Calu3 (cell line): Measurements from ENCODE around the gene RCCD1. TPM values are rescaled to one million over a fixed set of nuclear protein-coding genes. Genes with fewer than 3 reads are reported as not detected.

ENCODE experiments used
- BruUV-seq: library from RNA; stranded (reverse); fragments of 400-500 nt; replicated peaks from 2 replicates; lab custom pipeline; 2021; lab: Mats Ljungman, UMichigan
- CTCF ChIA-PET: fragments of 300-600 bp; sonication (Branson Sonifier 250); formaldehyde crosslinking; loops from one replicate; lab custom pipeline; 2022; ENCODE audit warnings: antibody characterized with exemption; lab: Charles Lee
- DNase-seq: peaks from one replicate; pipeline ENCODE4 v3.0.0; 2022
- H3K27ac Mint-ChIP-seq: one replicate; pipeline ENCODE4 v1.8.0; 2022; ENCODE audit warnings: mixed read lengths; ENCODE audit not compliant: unreplicated experiment
- H3K27me3 Mint-ChIP-seq: one replicate; pipeline ENCODE4 v1.8.0; 2022; ENCODE audit warnings: mixed read lengths; ENCODE audit not compliant: unreplicated experiment
- H3K36me3 Mint-ChIP-seq: one replicate; pipeline ENCODE4 v1.8.0; 2022; ENCODE audit warnings: mild to moderate bottlenecking, moderate library complexity, mixed read lengths; ENCODE audit not compliant: insufficient read depth, unreplicated experiment
- H3K4me1 Mint-ChIP-seq: one replicate; pipeline ENCODE4 v1.8.0; 2022; ENCODE audit warnings: mild to moderate bottlenecking, low read depth, mixed read lengths; ENCODE audit not compliant: unreplicated experiment
- H3K4me3 Mint-ChIP-seq: one replicate; pipeline ENCODE4 v1.8.0; 2022; ENCODE audit warnings: mild to moderate bottlenecking, low read depth, moderate library complexity, mixed read lengths; ENCODE audit not compliant: unreplicated experiment
- H3K9me3 Mint-ChIP-seq: one replicate; pipeline ENCODE4 v1.8.0; 2022; ENCODE audit warnings: low read depth, mixed read lengths; ENCODE audit not compliant: unreplicated experiment
- CTCF ChIP-seq: fragments of 200-600 bp; IDR thresholded peaks from one replicate; pipeline ENCODE4 v1.8.0; 2022; ENCODE audit warnings: antibody characterized with exemption; ENCODE audit not compliant: unreplicated experiment
- intact Hi-C: fragments of 100-400 bp; cut with micrococcal nuclease; formaldehyde crosslinking; loops from one replicate; pipeline ENCODE4 v1.10.0; 2022; ENCODE audit not compliant: unreplicated experiment
- total RNA-seq: library from RNA; stranded (reverse); gene quantifications from 2 replicates; pipeline ENCODE4 v1.2.3, GENCODE V29; 2022

Gene RCCD1
- total RNA-seq, 1 experiment from 2014 or later, result 42.6 TPM

GRCh38 chr15:90941038-90941437, 13.6 kb upstream of the RCCD1 start:
- no peak for DNase-seq
- H3K4me3 Mint-ChIP-seq, result no peak overlapping the region
- H3K36me3 Mint-ChIP-seq, result peaks cover 61% of the 10 kb centered on the region
- BruUV-seq, result no TSS peak
- TF ChIP-seq CTCF, result no peak
- peaks cover 9% of the 10 kb centered on the region for H3K4me1 Mint-ChIP-seq
- intact Hi-C loops, result no loop called here
- H3K27me3 Mint-ChIP-seq, result no peaks in the 10 kb centered on the region
- no peak overlapping the region for H3K27ac Mint-ChIP-seq
- CTCF ChIA-PET, result interaction anchor here (0.6 kb wide), 1 partner anchor 247 kb away, joined by 3 read pairs; no protein-coding TSS in a partner anchor
- H3K9me3 Mint-ChIP-seq, result no peaks in the 10 kb centered on the region

GRCh38 chr15:90942354-90943120, 12.1 kb upstream of the RCCD1 start:
- H3K27ac Mint-ChIP-seq, result no peak overlapping the region
- CTCF ChIA-PET, result no interaction called here
- no peak for TF ChIP-seq CTCF
- no TSS peak for BruUV-seq
- no peaks in the 10 kb centered on the region for H3K4me1 Mint-ChIP-seq
- peaks cover 57% of the 10 kb centered on the region for H3K36me3 Mint-ChIP-seq
- H3K27me3 Mint-ChIP-seq, result no peaks in the 10 kb centered on the region
- DNase-seq, result no peak
- intact Hi-C loops, result no loop called here
- no peak overlapping the region for H3K4me3 Mint-ChIP-seq
- H3K9me3 Mint-ChIP-seq, result no peaks in the 10 kb centered on the region

- no peak for DNase-seq
- Mint-ChIP-seq H3K27ac (no peak overlapping the region), H3K27me3 (no peaks in the 10 kb centered on the region), H3K9me3 (no peaks in the 10 kb centered on the region), H3K36me3 (peaks cover 65% of the 10 kb centered on the region), H3K4me1 (no peaks in the 10 kb centered on the region), H3K4me3 (no peak overlapping the region)
- intact Hi-C loops, result no loop called here
- CTCF ChIA-PET, result interaction anchor here (1.1 kb wide), 1 partner anchor 359 kb away, joined by 6 read pairs; no protein-coding TSS in a partner anchor
- no TSS peak for BruUV-seq
- TF ChIP-seq CTCF, result no peak
Observed at GRCh38 chr15:90945091-90945490, 9.6 kb upstream of the RCCD1 start.

- Mint-ChIP-seq H3K9me3 (no peaks in the 10 kb centered on the region), H3K27ac (no peak overlapping the region), H3K4me1 (no peaks in the 10 kb centered on the region), H3K27me3 (no peaks in the 10 kb centered on the region), H3K36me3 (peaks cover 51% of the 10 kb centered on the region), H3K4me3 (no peak overlapping the region)
- CTCF ChIA-PET, result interaction anchor here (0.6 to 1.2 kb wide), 3 partner anchors 87 to 832 kb away, joined by 3 to 4 read pairs (median 4); no protein-coding TSS in a partner anchor
- intact Hi-C loops, result no loop called here
- BruUV-seq, result no TSS peak
- no peak for DNase-seq
- TF ChIP-seq CTCF, result no peak
Observed at GRCh38 chr15:90946538-90946937, 8.1 kb upstream of the RCCD1 start.
